ENCODE measurements around the gene FAM171A2.

FAM171A2 gene

GRCh38 chr17:44361292-44362260 is 2.1 kb downstream of the FAM171A2 start:
- DNase-seq (ENCODE audit: low read depth) = no peak

DNA sequence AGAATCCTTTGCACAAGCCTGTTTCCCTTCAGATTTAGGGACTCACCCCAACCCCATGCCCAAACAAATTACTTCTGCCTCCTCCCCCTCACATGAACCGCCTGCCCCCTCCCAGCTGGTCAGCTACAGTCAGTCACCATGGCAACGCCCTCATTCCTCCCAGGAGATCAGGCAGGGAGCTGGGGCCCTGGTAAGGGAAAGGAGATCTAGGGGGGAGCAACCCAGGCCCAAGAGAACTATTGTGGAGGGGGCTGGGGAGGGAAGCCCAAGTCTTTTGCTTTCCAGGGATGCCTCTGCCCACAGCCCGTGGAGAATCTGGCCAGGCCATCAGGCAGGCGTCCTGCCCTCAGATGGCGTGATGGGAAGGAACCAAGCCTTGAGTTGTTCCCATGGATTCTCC is 2.8 kb downstream of the FAM171A2 start:
- DNase-seq (ENCODE audit: low read depth) = no peak

- no peak for DNase-seq (ENCODE audit: low read depth)
Measured at GRCh38 chr17:44360144-44360533, 3.5 kb downstream of the FAM171A2 start.

DNA sequence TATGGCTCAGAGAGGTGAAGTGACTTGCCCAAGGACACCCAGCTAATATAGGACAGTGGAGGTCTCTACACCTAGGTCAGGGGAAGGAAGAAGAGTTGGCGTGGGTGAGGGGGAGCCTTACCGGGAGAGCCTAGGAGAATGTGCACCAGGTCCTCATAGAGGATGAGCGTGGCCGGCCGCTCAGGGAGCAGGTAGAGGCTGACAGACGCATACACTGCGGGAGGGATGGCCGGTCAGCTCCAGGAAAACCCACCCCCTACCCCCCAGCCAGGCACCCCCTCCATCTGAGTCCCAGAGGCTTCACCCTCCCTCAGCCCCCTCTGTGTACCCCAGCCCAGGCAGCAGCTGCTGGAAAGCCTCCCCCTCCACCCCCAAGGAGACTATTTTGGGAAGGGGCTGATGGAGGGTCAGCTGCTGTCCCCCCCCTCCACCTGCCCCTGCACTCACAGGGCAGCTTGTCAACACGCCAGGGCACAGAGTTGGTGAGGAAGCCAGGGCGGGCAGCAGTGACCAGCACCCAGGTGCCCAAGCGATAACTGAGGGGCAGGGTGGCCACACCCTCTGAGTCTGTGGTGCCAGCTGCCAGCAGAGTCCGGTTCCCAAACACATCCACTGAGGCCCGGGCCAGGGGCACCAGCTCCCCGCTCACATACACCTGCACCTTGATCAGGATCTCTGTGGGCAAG is 4.1 kb downstream of the FAM171A2 start:
- DNase-seq (ENCODE audit: low read depth) = no peak

GRCh38 chr17:44359006-44359405 is 4.6 kb downstream of the FAM171A2 start:
- no peak for DNase-seq (ENCODE audit: low read depth)

DNA sequence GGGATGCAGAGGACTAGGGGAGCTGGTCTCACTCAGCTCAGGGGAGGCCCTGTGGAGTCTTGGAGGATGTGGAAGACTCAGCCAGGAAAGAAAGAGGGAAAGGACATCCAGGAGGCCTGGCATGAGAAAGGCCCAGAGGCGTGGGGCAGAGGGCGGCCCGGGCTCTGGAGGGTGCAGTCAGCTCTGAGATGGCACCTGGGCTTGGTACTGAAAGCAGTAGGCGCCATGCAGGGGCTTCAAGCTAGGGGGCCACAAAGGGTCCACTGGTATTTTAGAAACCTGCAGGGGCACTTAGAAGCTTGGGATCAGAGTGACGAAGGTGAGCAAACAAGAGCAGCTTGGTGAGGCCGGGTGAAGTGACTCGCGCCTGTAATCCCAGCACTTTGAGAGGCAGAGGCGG is 5.6 kb downstream of the FAM171A2 start:
- no peak for DNase-seq (ENCODE audit: low read depth)

DNA sequence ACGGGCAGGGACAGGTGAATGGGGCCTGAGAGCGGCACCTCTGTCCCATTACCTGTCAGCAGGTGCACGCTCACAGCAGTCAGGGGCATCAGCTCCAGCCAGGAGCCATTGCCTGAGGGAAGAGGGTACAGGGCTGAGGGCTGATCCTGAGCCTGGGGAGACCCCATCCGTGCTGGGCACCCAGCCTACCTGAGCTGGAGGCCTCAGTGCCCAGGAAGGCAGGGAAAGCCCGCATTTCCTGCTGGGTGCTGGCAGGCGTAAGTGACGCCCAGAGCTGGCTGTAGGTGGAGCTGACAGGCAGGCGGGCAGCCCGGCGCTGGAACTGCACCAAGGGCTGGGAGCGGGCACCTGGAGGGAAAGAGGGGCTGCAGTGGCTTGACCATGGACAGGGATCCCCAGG is 7.4 kb downstream of the FAM171A2 start:
- DNase-seq (ENCODE audit: low read depth) = no peak

DNA sequence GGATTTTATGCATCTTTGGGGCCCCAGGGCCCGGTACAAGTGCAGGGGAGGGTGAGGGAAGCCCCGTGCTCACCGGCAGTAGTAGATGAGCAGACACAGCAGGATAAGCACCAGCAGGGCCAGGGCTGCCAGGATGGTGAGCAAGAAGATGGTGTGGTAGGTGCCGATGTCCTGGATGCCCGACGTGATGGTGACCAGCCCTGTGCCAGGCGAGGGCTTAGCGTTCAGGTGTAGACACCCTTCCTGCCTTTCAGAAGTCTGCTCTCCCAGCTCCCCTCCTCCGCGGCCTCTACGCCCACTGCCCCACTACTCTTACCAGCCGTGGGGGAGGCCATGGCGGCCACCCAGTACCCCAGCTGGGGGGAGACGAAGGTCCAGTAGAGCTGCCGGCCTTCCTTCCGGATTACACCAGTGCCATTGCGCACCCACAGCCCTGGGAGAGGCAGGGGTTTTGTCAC is 8.0 kb downstream of the FAM171A2 start:
- no peak for DNase-seq (ENCODE audit: low read depth)

- DNase-seq (ENCODE audit: low read depth) = no peak
Measured at GRCh38 chr17:44354582-44355561, 8.8 kb downstream of the FAM171A2 start.

DNA sequence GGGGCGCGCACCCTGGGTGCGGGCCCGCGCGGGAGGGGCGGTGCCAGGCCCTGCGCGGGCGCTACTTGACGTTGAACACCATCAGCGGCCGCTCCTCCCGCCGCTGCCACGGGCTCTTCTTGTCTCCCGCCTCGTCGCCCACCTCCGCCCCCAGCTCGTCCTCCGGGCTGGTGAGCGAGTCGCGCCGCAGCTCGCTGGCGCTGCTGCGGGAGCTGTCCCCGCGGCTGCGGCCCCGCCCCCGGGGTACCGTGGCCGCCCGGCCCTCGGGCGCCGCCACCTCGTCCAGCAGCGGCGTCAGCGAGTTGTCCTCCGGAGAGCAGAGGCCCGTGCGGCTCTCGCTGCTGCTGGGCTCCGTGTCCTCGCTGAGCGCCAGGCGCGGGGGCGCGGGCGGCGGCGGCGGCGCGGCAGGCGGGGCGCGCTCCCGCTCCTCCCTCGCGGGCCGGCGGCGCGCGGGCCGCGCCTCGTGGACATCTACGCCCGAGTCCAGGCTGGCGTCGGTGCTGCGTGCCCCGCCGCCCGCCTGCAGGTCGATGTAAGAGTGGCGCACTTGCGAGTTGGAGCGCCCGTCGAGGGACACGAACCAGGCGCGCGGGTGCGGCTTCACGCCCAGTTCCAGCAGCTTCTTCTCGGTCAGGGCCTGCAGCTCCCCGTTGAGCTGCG is 9.9 kb downstream of the FAM171A2 start:
- DNase-seq (ENCODE audit: low read depth) = no peak

DNA sequence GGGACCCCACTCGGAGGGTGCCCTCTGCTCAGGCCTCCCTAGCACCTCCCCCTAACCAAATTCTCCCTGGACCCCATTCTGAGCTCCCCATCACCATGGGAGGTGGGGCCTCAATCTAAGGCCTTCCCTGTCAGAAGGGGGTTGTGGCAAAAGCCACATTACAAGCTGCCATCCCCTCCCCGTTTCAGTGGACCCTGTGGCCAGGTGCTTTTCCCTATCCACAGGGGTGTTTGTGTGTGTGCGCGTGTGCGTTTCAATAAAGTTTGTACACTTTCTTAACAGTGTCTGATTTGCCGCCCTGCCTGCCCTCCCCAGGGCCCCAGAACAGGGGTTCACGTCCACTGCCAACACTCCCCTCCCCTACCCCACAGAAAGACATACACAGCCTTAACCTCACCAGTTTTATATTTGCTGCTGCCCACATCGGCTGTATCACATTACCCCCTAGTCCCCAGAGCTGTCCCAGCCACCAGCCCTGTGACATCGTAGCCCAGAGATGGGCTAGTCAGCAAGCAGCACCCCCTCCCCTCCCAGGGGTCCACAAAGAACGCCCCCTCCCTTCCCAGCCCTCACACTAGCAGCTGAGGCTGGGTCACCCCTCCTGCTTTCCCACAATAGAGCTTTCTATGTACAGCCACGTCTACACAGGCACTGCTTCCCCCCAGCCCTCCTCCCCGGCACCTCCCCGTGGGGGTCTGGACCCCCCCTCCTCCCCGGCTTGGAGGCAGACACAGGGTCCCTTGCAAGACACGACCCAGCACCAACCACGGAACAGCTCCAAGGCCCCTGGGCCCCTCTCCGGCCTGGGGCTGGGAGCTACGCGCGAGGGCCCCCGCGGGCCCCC is 10.6 kb downstream of the FAM171A2 start:
- DNase-seq (ENCODE audit: low read depth) = no peak

- no peak for DNase-seq (ENCODE audit: low read depth)
Measured at GRCh38 chr17:44351961-44352827, 11.5 kb downstream of the FAM171A2 start.

- DNase-seq (ENCODE audit: low read depth) = no peak
Measured at GRCh38 chr17:44351464-44351863, 12.2 kb downstream of the FAM171A2 start.

GRCh38 chr17:44350733-44351226 is 12.9 kb downstream of the FAM171A2 start:
- DNase-seq (ENCODE audit: low read depth) = no peak

DNA sequence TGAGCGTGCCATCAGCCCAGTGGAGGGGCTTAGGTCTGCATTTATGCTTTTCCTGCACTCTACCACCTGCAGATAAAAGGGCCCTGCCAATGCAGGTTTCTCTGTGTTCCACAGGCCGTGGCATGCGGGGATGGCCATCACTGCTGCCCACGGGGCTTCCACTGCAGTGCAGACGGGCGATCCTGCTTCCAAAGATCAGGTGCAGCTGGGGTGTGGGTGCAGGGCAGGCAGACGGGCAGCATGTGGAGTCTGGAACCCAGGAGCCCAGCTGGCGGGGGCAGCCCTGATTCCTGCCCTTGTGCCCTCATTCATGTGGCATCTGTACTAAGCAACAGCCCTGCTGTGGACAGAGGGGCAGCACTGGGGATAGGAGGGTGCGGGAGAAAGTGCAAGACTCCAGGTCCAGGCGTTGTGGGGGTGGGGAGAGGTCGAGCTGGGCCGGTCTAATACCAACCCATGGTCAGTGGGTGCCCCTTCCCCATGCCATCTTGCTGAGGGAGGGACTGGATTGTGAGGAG is 14.0 kb downstream of the FAM171A2 start:
- no peak for DNase-seq (ENCODE audit: low read depth)

DNA sequence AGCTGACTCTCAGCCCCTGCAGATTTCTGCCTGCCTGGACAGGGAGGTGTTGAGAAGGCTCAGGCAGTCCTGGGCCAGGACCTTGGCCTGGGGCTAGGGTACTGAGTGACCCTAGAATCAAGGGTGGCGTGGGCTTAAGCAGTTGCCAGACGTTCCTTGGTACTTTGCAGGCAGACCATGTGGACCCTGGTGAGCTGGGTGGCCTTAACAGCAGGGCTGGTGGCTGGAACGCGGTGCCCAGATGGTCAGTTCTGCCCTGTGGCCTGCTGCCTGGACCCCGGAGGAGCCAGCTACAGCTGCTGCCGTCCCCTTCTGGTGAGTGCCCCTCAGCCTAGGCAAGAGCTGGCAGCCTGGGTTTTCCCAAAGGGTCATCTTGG is 14.7 kb downstream of the FAM171A2 start:
- DNase-seq (ENCODE audit: low read depth) = no peak

DNA sequence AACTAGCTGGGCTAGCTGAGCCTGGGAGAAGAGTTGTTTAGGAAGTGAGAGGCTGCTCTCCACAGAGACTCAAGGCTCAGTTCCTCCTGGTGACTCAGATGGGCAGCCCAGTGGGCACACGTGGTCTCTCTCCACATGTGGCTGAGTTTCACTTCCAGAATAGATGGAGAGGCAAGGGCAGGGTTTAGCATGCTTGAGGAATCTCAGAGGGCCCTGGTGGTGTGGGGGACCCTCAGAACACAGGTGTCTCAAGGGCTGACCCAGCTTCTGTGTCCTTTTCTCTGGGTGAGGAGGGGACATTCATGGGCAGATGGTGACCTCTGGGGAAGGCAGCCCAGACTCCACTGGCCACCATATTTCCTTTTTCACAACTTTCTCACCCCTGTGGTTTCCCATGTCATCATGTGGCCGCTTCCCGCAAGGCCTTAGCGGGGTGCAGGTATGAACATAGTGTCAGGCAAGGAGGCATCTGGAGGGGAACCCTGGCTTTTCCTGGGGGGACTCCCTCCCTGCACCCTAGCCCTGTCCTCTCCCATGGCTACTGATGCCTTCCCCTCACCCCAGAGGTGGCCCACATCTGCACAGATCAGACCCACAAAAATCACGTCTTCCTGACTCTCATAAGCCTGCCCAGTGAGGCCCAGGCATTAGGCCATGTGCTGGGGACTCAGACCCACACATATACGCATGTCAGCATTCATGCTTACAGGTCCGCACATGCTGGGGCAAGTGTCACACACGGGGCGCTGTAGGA is 15.2 kb downstream of the FAM171A2 start:
- DNase-seq (ENCODE audit: low read depth) = peak; percentile 23

Data from GM04503 (cell line).